Measurements from ENCODE around the gene PAK2.

Gene PAK2

GRCh38 chr3:196697270-196697669 lies 42.4 kb upstream of the PAK2 start:
- no peak overlapping the region for H3K4me3 ChIP-seq (ENCODE audit: low read depth, low read length)
- no peak for TF ChIP-seq CTCF (IDR thresholded peaks at IDR 0.05; ENCODE audit: low read depth, low read length)
- no peak for DNase-seq (ENCODE audit: low read depth, low spot score)
- in situ Hi-C loops (cut with HindIII; ENCODE audit: low sequenced_read_pairs): no loop called here

- DNase-seq (ENCODE audit: low read depth, low spot score): no peak
- no peak for TF ChIP-seq CTCF (IDR thresholded peaks at IDR 0.05; ENCODE audit: low read depth, low read length)
- in situ Hi-C loops (cut with HindIII; ENCODE audit: low sequenced_read_pairs): no loop called here
- no peak overlapping the region for H3K4me3 ChIP-seq (ENCODE audit: low read depth, low read length)
Observed at GRCh38 chr3:196699749-196700148, 39.9 kb upstream of the PAK2 start.

GRCh38 chr3:196700801-196701200 lies 38.9 kb upstream of the PAK2 start:
- H3K4me3 ChIP-seq (ENCODE audit: low read depth, low read length): no peak overlapping the region
- no peak for DNase-seq (ENCODE audit: low read depth, low spot score)
- in situ Hi-C loops (cut with HindIII; ENCODE audit: low sequenced_read_pairs): no loop called here
- no peak for TF ChIP-seq CTCF (IDR thresholded peaks at IDR 0.05; ENCODE audit: low read depth, low read length)

- in situ Hi-C loops (cut with HindIII; ENCODE audit: low sequenced_read_pairs): no loop called here
- no peak overlapping the region for H3K4me3 ChIP-seq (ENCODE audit: low read depth, low read length)
- no peak for TF ChIP-seq CTCF (IDR thresholded peaks at IDR 0.05; ENCODE audit: low read depth, low read length)
- DNase-seq (ENCODE audit: low read depth, low spot score): no peak
Observed at GRCh38 chr3:196706327-196706726, 33.3 kb upstream of the PAK2 start.

- H3K4me3 ChIP-seq (ENCODE audit: low read depth, low read length): no peak overlapping the region
- no peak for TF ChIP-seq CTCF (IDR thresholded peaks at IDR 0.05; ENCODE audit: low read depth, low read length)
- DNase-seq (ENCODE audit: low read depth, low spot score): no peak
- in situ Hi-C loops (cut with HindIII; ENCODE audit: low sequenced_read_pairs): no loop called here
Observed at GRCh38 chr3:196706731-196707130, 32.9 kb upstream of the PAK2 start.

- H3K4me3 ChIP-seq (ENCODE audit: low read depth, low read length): no peak overlapping the region
- in situ Hi-C loops (cut with HindIII; ENCODE audit: low sequenced_read_pairs): no loop called here
- TF ChIP-seq CTCF (IDR thresholded peaks at IDR 0.05; ENCODE audit: low read depth, low read length): no peak
- DNase-seq (ENCODE audit: low read depth, low spot score): no peak
Observed at GRCh38 chr3:196707566-196707965, 32.1 kb upstream of the PAK2 start.

- in situ Hi-C loops (cut with HindIII; ENCODE audit: low sequenced_read_pairs): no loop called here
- H3K4me3 ChIP-seq (ENCODE audit: low read depth, low read length): no peak overlapping the region
- no peak for TF ChIP-seq CTCF (IDR thresholded peaks at IDR 0.05; ENCODE audit: low read depth, low read length)
- no peak for DNase-seq (ENCODE audit: low read depth, low spot score)
Observed at GRCh38 chr3:196708467-196708866, 31.2 kb upstream of the PAK2 start.

Data from astrocyte of the spinal cord (primary cell).